Islet precursor cell (in vitro differentiated cells): Measurements from ENCODE around the gene USP25.
A peak's percentile ranks its signal among the peaks of the same experiment; 100 is the strongest.

Source experiments
- DNase-seq: peaks from one replicate; pipeline ENCODE4 v3.0.0-alpha.2; 2018

The USP25 gene

DNA sequence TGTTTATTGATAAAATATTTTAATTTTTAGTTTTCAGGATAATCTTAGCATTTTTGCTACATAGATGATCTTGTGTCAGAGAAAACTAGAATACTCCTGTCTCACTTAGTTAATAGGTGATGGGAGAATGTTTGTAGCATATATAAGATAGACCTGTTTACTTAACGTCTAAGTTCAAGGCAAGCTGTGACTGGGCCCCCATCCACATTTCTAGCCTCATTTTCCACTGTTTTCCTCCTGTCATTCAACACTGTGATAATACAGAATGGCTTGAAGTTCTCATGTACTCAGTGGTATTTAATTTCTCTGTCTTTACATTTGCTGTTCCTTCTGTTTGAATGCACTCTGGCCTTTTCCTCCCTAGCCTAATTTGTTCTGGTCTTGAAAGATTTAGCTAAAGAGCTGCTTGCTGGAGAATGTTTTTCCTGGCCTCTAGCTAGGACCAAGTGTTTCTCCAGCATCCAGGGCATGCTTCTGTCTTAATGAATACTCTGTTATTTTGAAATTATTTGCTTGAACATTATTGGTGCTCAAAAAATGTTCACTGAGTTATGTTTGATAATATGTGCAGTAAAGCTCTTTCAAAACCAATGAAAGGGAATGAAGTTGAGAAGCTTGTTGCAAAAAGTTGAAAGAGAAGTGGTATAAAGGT lies 37.3 kb downstream of the USP25 start:
- no peak for DNase-seq

DNA sequence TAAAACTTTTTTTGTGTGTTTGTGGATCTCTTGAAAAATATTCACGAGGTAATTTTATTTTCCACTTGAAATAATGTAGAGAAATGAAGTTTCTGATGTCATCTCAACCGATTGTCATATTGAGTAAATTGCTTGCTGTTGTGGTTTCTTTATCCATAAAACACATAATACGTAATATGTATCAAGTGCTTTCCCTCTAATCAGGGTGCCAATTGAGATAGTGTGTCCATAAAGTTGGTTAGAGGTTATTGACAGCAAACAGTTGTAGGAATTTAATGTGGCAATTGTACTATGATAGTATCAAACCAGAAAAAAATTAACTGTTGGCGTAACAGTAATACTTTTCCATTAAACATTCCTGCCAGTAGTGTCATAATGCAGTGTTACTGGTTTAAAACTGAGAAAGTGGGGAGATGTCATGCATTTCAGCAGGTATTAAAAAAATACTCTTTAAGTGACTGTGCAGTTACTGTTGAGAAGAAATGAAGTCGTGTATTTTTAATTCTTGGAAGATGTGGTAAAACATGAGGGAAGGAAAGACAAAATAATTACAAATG lies 38.3 kb downstream of the USP25 start:
- DNase-seq = no peak

DNA sequence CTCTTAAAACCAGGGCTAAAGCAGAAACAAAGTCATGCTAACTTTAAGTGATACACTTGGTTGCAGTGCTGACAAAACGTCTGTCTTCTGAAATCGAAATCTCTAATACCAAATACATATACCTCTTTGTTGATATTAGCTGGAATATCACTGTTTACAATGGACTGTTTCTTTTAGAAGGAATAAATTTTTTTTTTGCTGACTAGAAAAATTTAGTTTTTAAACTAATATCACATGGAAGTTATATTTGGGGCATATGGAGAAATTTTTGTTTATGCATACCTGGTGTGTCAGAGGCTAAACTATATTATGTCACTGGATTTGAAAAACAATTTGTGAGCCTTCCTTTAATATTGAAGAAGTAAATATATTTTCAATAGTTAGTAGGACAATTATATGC lies 39.1 kb downstream of the USP25 start:
- no peak for DNase-seq

DNA sequence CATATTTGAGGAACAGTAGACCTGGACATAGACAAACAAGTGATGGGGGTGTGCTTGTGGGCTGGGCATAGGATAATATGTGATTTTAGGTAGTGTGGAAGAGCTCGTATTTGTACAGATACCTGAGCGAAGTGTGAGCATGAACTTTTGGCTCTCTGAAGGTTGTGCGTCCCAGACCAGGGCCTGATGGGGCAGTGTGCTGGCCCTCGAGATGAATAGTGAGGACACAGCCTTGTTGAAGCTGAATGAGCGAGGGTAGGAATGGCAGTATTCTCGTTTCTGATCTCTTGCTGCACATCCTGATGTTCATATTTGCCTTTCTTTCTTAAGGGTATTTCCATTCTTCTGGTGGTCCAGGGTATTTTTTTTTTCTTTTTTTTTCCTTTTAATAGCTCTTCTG lies 41.5 kb downstream of the USP25 start:
- no peak for DNase-seq

DNA sequence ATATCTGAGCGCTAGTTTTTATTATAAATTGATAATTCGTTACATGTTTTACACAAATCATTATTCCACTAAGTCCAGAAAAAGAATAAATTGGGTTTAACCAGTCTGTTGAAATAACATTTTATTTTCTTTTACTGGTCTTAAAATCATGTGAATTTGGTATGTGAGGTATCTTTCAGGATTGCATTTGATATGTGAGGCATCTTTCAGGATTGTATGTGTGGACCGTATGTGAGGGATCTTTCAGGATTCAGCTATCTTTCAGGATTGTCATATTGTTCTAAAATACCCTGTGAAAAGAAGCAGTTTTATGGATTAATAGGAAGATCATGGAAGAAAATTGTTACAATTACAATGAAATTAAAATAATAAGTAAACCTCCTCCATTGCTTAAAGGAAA lies 42.9 kb downstream of the USP25 start:
- DNase-seq = no peak

DNA sequence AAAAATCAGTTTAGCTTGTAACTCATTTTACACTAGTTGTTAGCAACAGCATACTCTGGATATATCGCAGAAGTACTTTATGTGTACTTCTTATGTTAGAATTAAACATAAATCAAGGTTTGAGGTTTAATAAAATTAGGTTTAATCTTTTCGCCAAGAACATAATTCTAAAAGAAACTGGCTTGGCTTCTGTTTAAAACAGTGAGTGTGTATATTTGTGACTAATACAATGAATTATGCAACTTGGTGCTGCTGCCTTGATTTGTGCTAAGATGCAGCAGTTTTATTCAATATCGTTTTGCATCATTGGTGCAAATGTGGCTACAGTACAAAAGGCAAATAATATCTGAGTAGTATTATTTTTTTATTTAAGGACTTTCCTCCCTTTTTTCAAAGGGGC lies 44.8 kb downstream of the USP25 start:
- DNase-seq = no peak

DNA sequence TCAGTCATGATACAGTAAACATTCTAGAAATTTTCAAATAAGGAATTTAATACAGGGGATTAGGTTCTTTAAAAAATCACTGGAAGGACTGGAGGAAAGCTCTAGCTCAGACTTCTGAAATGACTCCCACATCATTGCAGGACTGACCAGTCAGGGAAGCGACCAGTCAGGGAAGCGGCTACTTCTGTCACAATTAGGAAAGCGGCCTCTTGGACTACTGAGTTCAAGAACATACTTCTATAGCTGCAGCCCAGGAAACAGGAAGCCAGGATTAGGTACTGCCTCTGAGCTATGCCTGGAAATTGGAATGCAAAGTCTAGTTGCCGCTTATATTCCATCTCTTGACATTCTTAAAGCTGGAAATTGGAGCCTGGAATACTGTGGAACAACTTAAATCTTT lies 45.5 kb downstream of the USP25 start:
- peak; percentile 74 for DNase-seq

DNA sequence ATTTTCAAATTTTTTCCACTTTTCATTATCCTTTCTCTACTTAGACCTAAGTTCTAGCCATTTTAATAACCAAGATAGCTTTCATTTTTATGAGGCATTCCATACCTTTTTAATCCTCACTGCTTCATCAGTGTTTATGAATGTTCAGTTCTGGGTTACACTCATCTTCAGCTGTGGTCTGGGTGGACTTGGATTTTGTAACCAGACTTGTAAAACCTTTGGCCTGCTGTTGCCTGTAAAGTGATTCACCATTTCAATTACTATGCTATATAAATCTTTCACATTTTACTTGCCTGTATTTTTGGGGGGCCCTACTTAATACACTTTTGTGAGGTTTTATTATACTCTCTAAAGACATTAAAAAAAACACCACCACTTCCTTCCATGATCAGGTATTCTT lies 46.2 kb downstream of the USP25 start:
- DNase-seq = no peak

DNA sequence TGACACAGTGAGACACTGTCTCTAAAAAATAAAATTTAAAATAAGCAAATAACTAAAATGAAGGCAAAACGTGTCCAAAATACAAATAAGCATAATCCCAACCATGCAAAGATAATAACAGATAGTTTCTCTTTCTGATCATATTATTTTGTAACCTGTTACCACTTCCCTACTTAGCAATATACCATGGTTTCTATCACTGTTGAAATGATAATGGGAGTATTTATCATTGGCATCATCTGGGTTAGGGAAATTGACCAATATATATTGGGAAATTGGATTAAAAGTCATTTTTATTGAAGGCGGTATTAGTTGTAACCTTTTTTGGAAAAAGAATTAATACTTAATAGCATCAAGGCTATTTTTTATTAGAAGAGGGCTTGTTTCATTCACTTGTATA lies 47.0 kb downstream of the USP25 start:
- DNase-seq = no peak

DNA sequence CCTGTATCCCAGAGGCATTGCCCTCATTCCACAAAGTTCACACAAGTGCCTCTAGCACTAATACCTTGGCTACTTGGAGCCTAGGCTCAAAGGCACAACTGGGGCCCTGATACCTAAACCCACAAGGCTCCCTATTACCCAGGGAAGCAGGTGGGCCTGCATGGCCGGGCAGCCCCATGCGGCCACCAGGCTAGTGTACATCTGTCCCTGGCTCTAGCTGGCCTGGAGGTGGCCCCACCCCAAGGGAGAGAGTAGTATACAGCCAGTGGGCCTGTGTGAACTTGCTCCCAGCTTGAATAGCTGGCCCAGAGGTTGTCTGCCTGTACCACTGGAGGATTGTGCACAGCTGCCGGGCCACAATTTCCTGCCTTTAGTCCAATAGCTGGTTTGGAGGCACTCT lies 52.2 kb downstream of the USP25 start:
- no peak for DNase-seq

DNA sequence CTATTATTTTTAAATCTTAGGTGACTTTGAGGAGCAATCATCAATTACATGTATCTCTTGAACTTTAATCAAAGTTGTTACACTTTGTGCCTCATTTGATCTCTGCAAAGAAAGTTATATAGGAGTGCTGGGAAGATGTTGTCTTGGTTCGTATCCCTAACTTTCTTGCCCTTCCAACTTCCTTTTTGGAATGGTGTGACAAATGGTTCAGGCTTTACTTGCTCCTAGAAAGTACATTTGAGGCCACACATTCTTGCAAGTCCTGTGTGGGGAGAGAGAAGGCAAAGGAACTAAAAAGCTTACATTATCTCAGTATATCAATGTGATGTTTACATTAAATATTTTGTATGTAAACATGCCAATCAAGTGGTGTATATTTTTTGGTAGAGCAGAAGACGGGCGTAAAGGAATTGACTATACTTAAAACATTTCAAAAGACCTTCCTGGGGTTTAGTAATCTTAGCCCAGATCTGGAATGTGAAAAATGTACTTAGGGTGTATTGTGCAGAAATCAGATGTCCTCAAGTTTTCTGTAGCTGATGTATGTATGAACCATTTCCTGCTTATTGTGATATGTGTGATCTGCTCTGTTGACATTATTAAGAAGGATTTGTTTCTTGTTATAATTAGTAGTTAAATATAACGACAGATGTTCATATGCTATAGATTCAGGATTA lies 59.2 kb downstream of the USP25 start:
- no peak for DNase-seq

DNA sequence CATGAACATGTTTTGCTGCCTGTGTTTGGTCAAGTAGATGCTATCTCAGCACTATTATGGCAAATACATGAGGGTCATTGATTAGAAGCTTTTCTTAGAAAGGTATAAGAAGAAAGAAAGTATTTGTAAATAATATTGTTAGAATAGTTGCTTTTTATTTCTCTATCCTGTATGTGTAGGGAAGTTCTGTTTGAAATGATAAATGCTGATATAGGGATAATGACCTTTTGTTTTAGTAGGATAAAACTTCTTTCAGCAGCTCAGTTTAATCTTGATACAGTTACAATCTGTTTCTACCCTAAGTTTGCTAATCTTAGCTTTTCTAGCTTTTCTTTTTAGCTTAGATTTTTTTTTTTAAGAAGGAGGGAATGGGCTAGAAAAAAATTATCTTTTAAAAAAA lies 63.3 kb downstream of the USP25 start:
- no peak for DNase-seq

DNA sequence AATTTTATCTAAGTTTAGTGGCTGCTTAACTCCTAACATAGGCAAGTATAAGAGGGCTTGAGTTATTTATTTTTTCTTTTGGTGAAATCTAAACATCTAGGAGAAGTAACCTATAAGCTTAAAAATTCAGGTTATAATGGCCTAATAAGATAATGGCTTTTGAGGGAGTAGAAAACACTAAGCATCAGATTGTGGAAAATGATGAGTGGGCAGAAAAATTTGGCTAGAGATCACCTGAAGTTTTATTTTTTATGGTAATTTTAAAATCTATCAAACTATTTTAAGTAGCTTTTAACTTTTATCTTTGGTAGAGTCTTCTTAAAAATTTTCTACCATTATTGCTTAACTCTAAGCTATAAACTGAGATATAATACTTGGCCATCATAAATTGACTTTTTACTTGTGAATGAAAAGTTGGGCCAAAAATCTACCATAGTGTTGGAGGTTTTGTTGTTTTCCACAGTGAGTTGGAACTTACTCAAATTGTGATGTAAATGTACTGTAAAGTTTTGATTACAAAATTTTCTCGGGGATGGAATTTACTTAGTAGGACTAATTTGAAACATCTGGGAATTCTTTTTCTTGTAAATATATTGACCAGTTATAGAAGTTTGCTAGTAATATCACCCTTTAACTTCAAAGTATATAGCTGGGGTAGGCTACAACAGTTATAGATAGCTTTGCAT lies 63.9 kb downstream of the USP25 start:
- DNase-seq = no peak

DNA sequence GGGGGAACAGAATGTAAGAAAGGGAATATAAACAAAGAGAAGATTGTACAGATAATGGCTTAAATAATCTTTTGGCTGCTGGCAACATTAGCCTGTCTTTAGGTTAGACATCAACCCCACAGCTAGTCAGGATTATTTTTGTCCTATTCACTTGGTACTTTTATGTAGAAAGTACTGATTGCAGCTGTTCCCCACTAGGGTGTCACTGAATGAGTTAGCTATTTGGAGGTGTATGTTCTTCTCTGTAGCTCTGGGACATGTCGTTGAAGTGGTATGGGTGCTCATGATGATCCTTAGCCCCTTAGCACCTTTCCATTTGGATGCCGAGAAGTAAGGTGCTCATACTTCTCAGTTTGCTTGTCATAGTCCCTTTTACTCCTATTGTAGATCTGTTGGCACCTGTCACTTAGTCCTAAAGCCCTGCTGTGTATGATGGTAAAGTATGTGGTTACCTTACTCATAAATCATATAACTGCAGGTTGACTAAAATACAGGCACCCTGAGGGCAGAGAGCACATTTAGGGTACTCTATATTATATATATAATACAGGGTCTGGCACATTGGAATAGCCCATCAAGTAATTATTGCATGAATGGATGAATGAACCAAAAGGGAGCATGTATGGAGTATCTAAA lies 64.6 kb downstream of the USP25 start:
- DNase-seq = no peak

DNA sequence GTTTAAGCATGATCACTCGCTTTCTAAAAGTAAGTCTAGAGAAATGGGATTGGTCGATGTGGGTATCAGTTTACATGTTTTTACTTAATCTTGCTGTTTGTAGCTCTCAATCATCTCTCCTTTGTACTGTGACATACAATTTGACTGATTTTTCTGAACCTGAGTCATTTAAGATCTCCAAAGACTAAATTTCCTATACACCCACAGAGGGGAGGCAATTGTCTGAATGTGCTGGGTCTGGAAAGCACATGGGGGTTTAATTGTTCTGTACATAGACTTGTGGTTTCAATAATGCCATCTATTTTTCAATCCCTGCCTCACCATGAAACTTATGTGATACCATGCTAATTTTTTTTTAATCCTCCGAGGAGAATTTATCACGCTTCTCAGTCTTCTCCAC lies 65.8 kb downstream of the USP25 start:
- DNase-seq = no peak

DNA sequence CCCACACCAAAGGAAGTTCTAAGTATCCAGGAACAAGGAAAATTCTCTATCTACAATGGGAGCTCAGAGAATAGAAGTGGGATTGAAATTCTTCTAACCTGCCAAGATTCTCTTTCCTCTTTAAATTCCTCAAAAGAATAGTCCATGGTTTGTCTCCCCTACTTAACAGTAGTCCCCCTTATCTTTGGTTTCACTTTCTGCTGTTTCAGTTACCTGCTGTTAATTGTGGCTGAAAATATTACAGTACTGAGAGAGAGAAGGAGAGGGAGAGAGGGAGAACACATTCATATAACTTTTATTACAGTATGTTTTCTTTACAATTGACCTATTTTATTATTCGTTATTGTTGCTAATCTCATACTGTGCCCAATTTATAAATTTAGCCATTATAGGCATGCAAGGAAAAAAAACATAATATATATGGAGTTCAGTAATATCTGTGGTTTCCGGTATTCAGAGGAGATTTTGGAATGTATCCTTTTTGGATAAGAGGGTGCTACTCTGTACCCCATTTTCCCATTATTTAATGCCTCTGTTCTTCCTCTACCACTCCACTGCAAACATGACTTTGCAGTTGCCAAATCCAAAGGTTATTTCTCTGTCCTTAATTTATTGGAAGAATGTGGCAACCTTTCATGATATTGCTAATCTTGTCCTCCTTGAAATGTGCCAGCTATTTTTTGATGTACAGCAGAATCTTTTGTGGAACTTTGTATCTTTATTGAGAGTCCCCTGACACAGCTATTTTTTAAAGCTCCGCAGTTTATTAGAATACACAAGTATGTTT lies 68.0 kb downstream of the USP25 start:
- DNase-seq = no peak

DNA sequence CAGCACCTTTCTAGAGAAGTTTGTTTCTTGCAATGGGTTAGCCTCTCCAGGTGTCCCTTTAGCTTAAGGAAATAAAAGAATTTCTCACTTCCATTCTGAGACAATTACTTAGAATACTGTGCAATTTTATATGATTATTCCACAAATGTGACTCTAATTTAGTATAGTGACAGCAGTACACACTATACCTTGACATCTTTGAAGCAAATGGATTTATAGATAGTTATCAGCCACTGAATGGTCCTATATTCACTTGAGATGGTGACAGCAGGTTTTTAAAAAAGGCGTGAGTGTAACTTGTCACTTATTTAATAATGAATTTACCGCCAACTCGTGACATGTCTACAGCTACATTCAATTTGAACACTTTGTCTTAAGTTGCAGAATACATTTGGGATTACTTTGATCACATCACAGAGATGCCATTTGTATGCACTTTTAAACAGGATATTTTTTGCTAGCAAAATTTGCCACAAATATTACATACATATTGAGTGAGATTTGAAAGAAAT lies 71.6 kb downstream of the USP25 start:
- DNase-seq = no peak

DNA sequence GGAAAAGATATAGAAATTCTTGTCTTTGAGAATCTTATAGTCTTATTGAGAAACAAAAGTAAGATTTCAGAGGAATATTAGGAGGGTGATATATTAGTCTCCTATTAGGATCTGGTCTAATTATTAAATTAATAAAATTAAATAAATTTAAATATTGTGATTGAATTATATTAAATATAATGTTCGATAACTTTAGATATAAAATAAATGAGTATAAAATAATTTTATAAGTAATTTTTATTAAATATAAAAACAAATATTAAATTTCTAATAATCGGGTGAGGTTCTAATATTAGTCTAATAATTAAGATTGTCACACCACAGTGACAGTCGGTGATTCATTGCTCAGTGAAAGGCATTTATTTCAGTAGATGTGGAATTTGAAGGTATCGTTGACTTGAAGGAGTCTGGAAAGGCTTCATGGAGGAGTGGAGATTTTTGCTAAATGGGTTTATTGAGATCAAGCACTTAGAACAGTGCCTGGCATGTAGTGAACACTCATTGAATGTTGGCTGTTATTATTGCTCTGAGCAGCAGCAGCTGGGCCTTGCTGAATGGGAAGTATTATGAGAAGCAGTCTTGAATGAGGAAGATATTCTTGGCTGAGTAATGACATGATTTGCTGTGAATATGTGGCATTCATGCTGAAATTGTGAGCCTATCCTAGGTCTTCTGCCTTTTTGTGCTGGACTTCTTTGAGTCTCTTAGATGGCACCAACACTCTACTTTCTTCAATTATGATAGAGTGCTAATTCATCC lies 74.6 kb downstream of the USP25 start:
- no peak for DNase-seq

DNA sequence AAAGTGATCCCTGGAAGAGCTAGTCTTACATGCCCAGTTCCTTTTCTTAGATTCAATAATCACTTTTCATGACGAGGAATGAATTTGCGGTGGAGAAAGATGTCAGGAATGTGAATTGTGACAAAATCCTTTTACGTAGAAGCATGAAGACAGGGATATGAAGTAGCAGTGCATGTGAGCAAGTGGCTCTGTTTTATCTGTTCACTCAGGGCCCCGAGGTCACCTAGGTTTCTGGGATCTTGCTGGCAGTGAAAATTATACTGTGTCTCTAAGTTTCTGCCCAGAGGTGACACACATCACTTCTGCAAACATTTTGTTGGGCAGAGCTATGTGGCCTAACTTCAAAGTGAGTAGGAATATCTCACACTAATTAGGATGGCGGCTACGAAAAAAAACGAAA lies 79.3 kb downstream of the USP25 start:
- DNase-seq = no peak

DNA sequence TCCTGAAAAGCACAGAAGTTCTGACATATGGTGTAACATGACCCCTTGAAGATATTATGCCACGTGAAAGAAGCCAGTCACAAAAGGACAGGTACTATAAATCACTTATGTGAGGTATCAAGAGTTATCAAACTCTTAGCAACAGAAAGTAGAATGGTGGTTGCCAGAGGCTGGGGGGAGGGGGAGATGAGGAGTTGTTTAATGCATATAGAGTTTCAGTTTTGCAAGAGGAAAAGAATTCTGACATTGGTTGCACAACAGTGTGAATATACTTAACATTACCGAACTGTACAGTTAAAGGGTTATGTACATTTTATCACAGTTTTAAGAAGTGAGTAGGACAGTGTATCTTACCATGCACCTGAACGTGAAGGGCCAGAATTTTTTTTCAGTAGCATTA lies 80.0 kb downstream of the USP25 start:
- no peak for DNase-seq

DNA sequence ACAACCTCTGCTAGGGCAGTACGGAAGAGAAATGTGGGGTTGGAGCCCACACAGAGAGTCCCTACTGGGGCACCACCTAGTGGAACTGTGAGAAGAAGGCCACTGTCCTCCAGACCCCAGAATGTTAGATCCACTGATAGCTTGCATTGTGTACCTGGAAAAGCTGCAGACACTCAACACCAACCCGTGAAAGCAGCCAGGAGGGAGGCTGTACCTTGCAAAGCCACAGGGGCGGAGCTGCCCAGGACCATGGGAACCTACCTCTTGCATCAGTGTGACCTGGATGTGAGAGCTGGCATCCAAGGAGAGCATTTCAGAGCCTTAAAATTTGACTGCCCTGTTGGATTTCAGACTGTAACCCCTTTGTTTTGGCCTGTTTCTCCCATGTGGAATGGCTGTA lies 85.5 kb downstream of the USP25 start:
- DNase-seq = no peak

DNA sequence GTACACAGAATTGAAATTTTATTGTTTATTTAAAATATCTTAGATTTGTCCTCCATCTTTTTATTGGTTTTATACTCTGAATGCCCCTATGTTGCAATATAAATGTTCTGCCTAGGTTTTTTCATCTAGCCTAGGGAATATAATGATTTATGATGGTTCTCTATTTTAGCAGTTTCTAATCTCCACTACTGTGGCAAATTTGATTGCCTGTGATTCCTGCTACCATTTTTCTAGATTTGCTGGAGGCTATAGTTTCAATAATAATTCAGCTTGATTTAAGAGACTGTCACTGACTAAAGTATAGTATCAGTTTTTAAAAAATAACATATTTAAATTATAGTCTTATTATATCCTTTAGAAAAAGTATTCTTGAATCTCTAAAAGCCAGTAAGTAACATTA lies 90.5 kb downstream of the USP25 start:
- no peak for DNase-seq
